Common myeloid progenitor, CD34-positive (primary cell): ENCODE measurements around the gene LRRC43.

Experiments
- CTCF ChIA-PET: fragments of 350-600 bp; sonication (Branson Sonifier 250); formaldehyde crosslinking; loops from one replicate; lab custom pipeline; 2021; ENCODE audit warnings: antibody characterized with exemption; lab: Charles Lee
- POLR2A ChIA-PET: fragments of 350-600 bp; sonication (Branson Sonifier 250); formaldehyde crosslinking; loops from one replicate; lab custom pipeline; 2021; ENCODE audit warnings: antibody characterized with exemption; lab: Charles Lee
- DNase-seq, 3 donors: peaks; one replicate each; pipeline versions ENCODE4 v3.0.0 to v3.0.0-alpha.2; 2013
- H3K27ac ChIP-seq, 2 experiments: 1 replicate in 1 of 2; 2 replicates in 1 of 2; pipeline ENCODE4 v1.7.0; 2013; ENCODE audit warnings: inconsistent platforms in 2 of 2, low read length in 2 of 2, mild to moderate bottlenecking in 2 of 2, low read depth in 1 of 2, moderate library complexity in 1 of 2; ENCODE audit not compliant: severe bottlenecking in 2 of 2, insufficient read depth in 1 of 2, poor library complexity in 1 of 2
- H3K27me3 ChIP-seq, 5 experiments: replicated peaks in 2 of 5; 1 replicate in 3 of 5; 2 replicates in 2 of 5; pipeline versions ENCODE4 v1.6.1 to v1.7.0; 2013; ENCODE audit warnings: low read length in 4 of 5, mild to moderate bottlenecking in 2 of 5, moderate library complexity in 2 of 5, inconsistent platforms in 1 of 5; ENCODE audit not compliant: insufficient read depth in 5 of 5, control insufficient read depth in 4 of 5
- H3K36me3 ChIP-seq, 4 experiments: 1 replicate in 2 of 4; 2 replicates in 2 of 4; pipeline versions ENCODE4 v1.6.1 to v1.7.0; 2013; ENCODE audit warnings: low read length in 3 of 4, control low read depth in 1 of 4, mild to moderate bottlenecking in 1 of 4; ENCODE audit not compliant: control insufficient read depth in 4 of 4, insufficient read depth in 4 of 4
- H3K4me1 ChIP-seq, 4 experiments: 1 replicate in 3 of 4; 2 replicates in 1 of 4; pipeline versions ENCODE4 v1.6.1 to v1.7.1; 2013; ENCODE audit warnings: low read length in 3 of 4, mild to moderate bottlenecking in 3 of 4, control low read depth in 1 of 4, inconsistent platforms in 1 of 4, moderate library complexity in 1 of 4; ENCODE audit not compliant: control insufficient read depth in 4 of 4, insufficient read depth in 4 of 4; ENCODE audit errors: control extremely low read depth in 1 of 4
- H3K4me3 ChIP-seq, 7 experiments: 1 replicate in 4 of 7; 2 replicates in 3 of 7; pipeline versions ENCODE4 v1.5.1 to v1.7.0; 2013; ENCODE audit warnings: mild to moderate bottlenecking in 7 of 7, low read length in 6 of 7, moderate library complexity in 6 of 7, inconsistent platforms in 2 of 7, low read depth in 2 of 7, control low read depth in 1 of 7; ENCODE audit not compliant: insufficient read depth in 4 of 7, control insufficient read depth in 1 of 7; ENCODE audit errors: extremely low read depth in 1 of 7
- H3K9me3 ChIP-seq, 5 experiments: 1 replicate in 4 of 5; 2 replicates in 1 of 5; pipeline versions ENCODE4 v1.6.1 to v1.7.1; 2013; ENCODE audit warnings: low read length in 4 of 5, mild to moderate bottlenecking in 2 of 5, inconsistent platforms in 1 of 5, low read depth in 1 of 5, moderate library complexity in 1 of 5; ENCODE audit not compliant: control insufficient read depth in 4 of 5, insufficient read depth in 2 of 5; ENCODE audit errors: control extremely low read depth in 1 of 5
- WGBS: methylation state at CpG from one replicate; pipeline ENCODE4 v1.1.5; 2013; ENCODE audit not compliant: insufficient coverage; 5-methylcytosine and 5-hydroxymethylcytosine counted together

Gene LRRC43

GRCh38 chr12:122138616-122139015, 44.3 kb upstream of the LRRC43 start:
- POLR2A ChIA-PET: no interaction called here
- Histone ChIP-seq H3K9me3 (no peaks in the 10 kb centered on the region), H3K4me3 (no peak overlapping the region), H3K27me3 (no peaks in the 10 kb centered on the region), H3K27ac (no peak overlapping the region), H3K4me1 (no peaks in the 10 kb centered on the region), H3K36me3 (peaks cover 11 to 86% (median 75%) of the 10 kb centered on the region in 4 experiments)
- CTCF ChIA-PET: interaction anchor here (0.6 to 1.4 kb wide), 3 partner anchors 22 to 89 kb away, joined by 3 to 4 read pairs (median 4); no protein-coding TSS in a partner anchor
- no peak for DNase-seq
- 98% methylated on average over 9 of the region's 11 CpGs for whole genome bisulfite sequencing

GRCh38 chr12:122139266-122139665, 43.7 kb upstream of the LRRC43 start:
- Histone ChIP-seq H3K36me3 (peaks cover 13 to 86% (median 74%) of the 10 kb centered on the region in 4 experiments), H3K27me3 (no peaks in the 10 kb centered on the region), H3K27ac (no peak overlapping the region), H3K4me3 (no peak overlapping the region), H3K4me1 (no peaks in the 10 kb centered on the region), H3K9me3 (no peaks in the 10 kb centered on the region)
- 95% methylated on average over 15 of the region's 15 CpGs for WGBS
- no peak for DNase-seq
- CTCF ChIA-PET: no interaction called here
- POLR2A ChIA-PET: no interaction called here

GRCh38 chr12:122139941-122140340, 43.0 kb upstream of the LRRC43 start:
- WGBS: 90% methylated on average over 7 of the region's 8 CpGs
- H3K27me3 ChIP-seq: no peaks in the 10 kb centered on the region
- ChIA-PET CTCF (no interaction called here), POLR2A (no interaction called here)
- H3K4me3 ChIP-seq: no peak overlapping the region
- H3K36me3 ChIP-seq: peaks cover 13 to 86% (median 73%) of the 10 kb centered on the region in 4 experiments
- H3K9me3 ChIP-seq: no peaks in the 10 kb centered on the region
- H3K4me1 ChIP-seq: no peaks in the 10 kb centered on the region
- DNase-seq: no peak
- H3K27ac ChIP-seq: no peak overlapping the region

- peaks cover 12 to 83% (median 66%) of the 10 kb centered on the region in 4 experiments for H3K36me3 ChIP-seq
- ChIA-PET POLR2A (interaction anchor here (0.5 to 0.9 kb wide), 2 partner anchors 86 to 93 kb away, joined by 3 to 5 read pairs; partner anchors contain the start of gene DIABLO), CTCF (interaction anchor here (0.7 to 1.6 kb wide), 4 partner anchors 9 to 86 kb away, joined by 3 to 4 read pairs (median 4); no protein-coding TSS in a partner anchor)
- WGBS: 97% methylated on average over 17 of the region's 19 CpGs
- no peaks in the 10 kb centered on the region for H3K27me3 ChIP-seq
- no peaks in the 10 kb centered on the region for H3K4me1 ChIP-seq
- no peak for DNase-seq
- H3K9me3 ChIP-seq: no peaks in the 10 kb centered on the region
- H3K27ac ChIP-seq: no peak overlapping the region
- no peak overlapping the region for H3K4me3 ChIP-seq
Observed at GRCh38 chr12:122140467-122141257, 42.3 kb upstream of the LRRC43 start.

GRCh38 chr12:122141911-122142725, 40.8 kb upstream of the LRRC43 start:
- peaks cover 9 to 71% (median 58%) of the 10 kb centered on the region in 4 experiments for H3K36me3 ChIP-seq
- no peaks in the 10 kb centered on the region for H3K27me3 ChIP-seq
- H3K4me3 ChIP-seq: no peak overlapping the region
- ChIA-PET CTCF (interaction anchor here (1.0 to 1.6 kb wide), 3 partner anchors 12 to 88 kb away, joined by 3 to 4 read pairs (median 3); no protein-coding TSS in a partner anchor), POLR2A (interaction anchor here (0.5 kb wide), 1 partner anchor 300 kb away, joined by 3 read pairs; no protein-coding TSS in a partner anchor)
- H3K9me3 ChIP-seq: no peaks in the 10 kb centered on the region
- H3K27ac ChIP-seq: no peak overlapping the region
- DNase-seq: no peak
- H3K4me1 ChIP-seq: no peaks in the 10 kb centered on the region
- WGBS: 93% methylated on average over 21 of the region's 21 CpGs

GRCh38 chr12:122142857-122143256, 40.1 kb upstream of the LRRC43 start:
- Histone ChIP-seq H3K36me3 (peaks cover 9 to 64% (median 51%) of the 10 kb centered on the region in 4 experiments), H3K27ac (no peak overlapping the region), H3K4me1 (no peaks in the 10 kb centered on the region), H3K4me3 (no peak overlapping the region), H3K27me3 (no peaks in the 10 kb centered on the region), H3K9me3 (no peaks in the 10 kb centered on the region)
- CTCF ChIA-PET: interaction anchor here (1.2 kb wide), 1 partner anchor 13 kb away, joined by 3 read pairs; no protein-coding TSS in a partner anchor
- DNase-seq: no peak
- 80% methylated on average over 2 of the region's 6 CpGs for WGBS
- POLR2A ChIA-PET: interaction anchor here (0.5 kb wide), 1 partner anchor 299 kb away, joined by 3 read pairs; no protein-coding TSS in a partner anchor
